ENCODE data around the gene SLC2A3. TPM values are rescaled to one million over a fixed set of nuclear protein-coding genes. Genes with fewer than 3 reads are reported as not detected.
"Not testable (repeated sequence)": the region's sequence is repeated elsewhere in the genome, so short reads cannot be mapped to it uniquely, and the experiment has no call there.

The SLC2A3 gene
- polyA plus RNA-seq, 1 experiment, result 40.1 TPM

DNA sequence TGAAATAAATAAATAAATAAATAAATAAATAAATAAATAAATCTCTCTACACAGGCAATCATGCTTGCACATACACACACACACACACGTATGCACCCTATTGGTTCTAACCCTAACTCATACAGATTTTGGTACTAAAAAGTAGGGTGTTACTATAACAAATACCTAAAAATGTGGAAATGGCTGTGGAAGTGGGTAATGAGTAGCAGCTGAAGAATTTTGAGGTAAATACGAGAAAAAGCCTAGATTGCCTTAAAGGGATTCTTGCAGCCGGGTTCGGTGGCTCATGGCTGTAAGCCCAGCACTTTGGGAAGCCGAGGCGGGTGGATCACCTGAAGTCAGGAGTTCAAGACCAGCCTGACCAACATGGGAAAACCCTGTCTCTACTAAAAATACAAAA lies 15.7 kb upstream of the SLC2A3 start:
- ChIA-PET CTCF (interaction anchor here (1.2 to 2.1 kb wide), 3 partner anchors 12 to 15 kb away, joined by 4 read pairs; no protein-coding TSS in a partner anchor), POLR2A (interaction anchor here (1.2 kb wide), 1 partner anchor 15 kb away, joined by 6 read pairs; the partner anchor contains the start of gene SLC2A3)
- Histone ChIP-seq H3K27me3 (ENCODE audit: control insufficient read depth, insufficient read depth, low read length) (no peaks in the 10 kb centered on the region), H3K36me3 (ENCODE audit: control insufficient read depth, insufficient read depth, low read length) (no peaks in the 10 kb centered on the region), H3K4me3 (ENCODE audit: low read depth, low read length) (no peak overlapping the region)
- TF ChIP-seq, protein P1, sequence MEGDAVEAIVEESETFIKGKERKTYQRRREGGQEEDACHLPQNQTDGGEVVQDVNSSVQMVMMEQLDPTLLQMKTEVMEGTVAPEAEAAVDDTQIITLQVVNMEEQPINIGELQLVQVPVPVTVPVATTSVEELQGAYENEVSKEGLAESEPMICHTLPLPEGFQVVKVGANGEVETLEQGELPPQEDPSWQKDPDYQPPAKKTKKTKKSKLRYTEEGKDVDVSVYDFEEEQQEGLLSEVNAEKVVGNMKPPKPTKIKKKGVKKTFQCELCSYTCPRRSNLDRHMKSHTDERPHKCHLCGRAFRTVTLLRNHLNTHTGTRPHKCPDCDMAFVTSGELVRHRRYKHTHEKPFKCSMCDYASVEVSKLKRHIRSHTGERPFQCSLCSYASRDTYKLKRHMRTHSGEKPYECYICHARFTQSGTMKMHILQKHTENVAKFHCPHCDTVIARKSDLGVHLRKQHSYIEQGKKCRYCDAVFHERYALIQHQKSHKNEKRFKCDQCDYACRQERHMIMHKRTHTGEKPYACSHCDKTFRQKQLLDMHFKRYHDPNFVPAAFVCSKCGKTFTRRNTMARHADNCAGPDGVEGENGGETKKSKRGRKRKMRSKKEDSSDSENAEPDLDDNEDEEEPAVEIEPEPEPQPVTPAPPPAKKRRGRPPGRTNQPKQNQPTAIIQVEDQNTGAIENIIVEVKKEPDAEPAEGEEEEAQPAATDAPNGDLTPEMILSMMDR (IDR thresholded peaks at IDR 0.05; ENCODE audit: insufficient read depth, low read depth, low read length), result no peak
- DNase-seq (ENCODE audit: low read depth), result no peak

DNA sequence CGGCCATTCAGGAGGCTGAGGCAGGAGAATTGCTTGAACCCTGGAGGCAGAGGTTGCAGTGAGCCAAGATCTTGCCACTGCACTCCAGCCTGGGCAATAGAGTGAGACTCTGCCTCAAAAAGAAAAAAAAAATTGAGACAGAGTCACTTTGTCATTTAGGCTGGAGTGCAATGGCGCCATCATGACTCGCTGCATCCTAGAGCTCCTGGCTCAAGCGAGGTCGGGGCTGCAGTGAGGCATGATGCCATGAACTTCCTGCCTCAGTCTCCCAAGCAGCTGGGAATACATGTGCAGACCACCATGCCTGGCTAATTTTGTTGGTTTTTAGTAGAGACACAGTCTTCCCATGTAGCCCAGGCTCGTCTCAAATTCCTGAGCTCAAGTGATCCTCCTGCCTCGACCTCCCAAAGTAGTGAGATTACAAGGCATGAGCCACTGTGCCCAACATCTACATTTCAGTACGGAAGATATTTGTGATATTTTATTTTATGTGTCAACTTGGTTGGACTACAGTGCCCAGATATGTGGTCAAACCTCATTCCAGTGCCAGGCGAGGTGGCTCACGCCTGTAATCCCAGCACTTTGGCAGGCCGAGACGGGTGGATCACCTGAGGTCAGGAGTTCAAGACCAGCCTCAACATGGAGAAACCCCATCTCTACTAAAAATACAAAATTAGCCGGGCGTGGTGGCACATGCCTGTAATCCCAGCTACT lies 14.4 kb upstream of the SLC2A3 start:
- H3K27me3 ChIP-seq (ENCODE audit: control insufficient read depth, insufficient read depth, low read length); H3K4me3 ChIP-seq (ENCODE audit: low read depth, low read length); H3K36me3 ChIP-seq (ENCODE audit: control insufficient read depth, insufficient read depth, low read length); DNase-seq (ENCODE audit: low read depth); POLR2A ChIA-PET: not testable (repeated sequence)
- CTCF ChIA-PET, result interaction anchor here (0.8 to 2.1 kb wide), 3 partner anchors 11 to 113 kb away, joined by 3 to 4 read pairs (median 4); no protein-coding TSS in a partner anchor

- Histone ChIP-seq H3K27me3 (ENCODE audit: control insufficient read depth, insufficient read depth, low read length) (no peaks in the 10 kb centered on the region), H3K36me3 (ENCODE audit: control insufficient read depth, insufficient read depth, low read length) (no peaks in the 10 kb centered on the region), H3K4me3 (ENCODE audit: low read depth, low read length) (no peak overlapping the region)
- ChIA-PET CTCF (interaction anchor here (1.4 kb wide), 1 partner anchor 11 kb away, joined by 10 read pairs; no protein-coding TSS in a partner anchor), POLR2A (no interaction called here)
- TF ChIP-seq, protein P1 (IDR thresholded peaks at IDR 0.05; ENCODE audit: insufficient read depth, low read depth, low read length), result no peak
- DNase-seq (ENCODE audit: low read depth), result no peak
Measured at GRCh38 chr12:7948589-7949260, 12.7 kb upstream of the SLC2A3 start.

DNA sequence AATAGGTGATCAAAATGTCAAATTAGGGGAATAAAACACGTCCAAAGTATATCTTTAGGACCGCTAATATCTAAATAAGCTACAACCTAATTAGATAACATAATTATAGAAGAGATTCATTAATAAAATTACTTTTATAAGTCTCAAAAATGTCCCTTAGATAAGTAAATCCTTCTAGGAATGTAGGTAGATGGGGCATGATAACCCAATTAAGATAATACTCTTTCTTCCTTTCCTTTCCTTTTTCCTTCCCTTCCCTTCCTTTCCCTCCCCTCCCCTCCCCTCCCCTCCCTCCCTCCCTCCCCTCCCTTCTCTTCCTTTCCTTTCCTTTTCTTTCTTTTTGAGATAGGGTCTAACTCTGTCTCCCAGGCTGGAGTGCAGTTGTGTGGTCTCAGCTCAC lies 11.0 kb upstream of the SLC2A3 start:
- Histone ChIP-seq H3K36me3 (ENCODE audit: control insufficient read depth, insufficient read depth, low read length) (no peaks in the 10 kb centered on the region), H3K27me3 (ENCODE audit: control insufficient read depth, insufficient read depth, low read length) (no peaks in the 10 kb centered on the region), H3K4me3 (ENCODE audit: low read depth, low read length) (no peak overlapping the region)
- CTCF ChIA-PET, result interaction anchor here (0.9 kb wide), 1 partner anchor 11 kb away, joined by 3 read pairs; no protein-coding TSS in a partner anchor
- TF ChIP-seq, protein P1 (IDR thresholded peaks at IDR 0.05; ENCODE audit: insufficient read depth, low read depth, low read length), result no peak
- no peak for DNase-seq (ENCODE audit: low read depth)
- POLR2A ChIA-PET, result interaction anchor here (0.8 kb wide), 1 partner anchor 11 kb away, joined by 11 read pairs; no protein-coding TSS in a partner anchor

DNA sequence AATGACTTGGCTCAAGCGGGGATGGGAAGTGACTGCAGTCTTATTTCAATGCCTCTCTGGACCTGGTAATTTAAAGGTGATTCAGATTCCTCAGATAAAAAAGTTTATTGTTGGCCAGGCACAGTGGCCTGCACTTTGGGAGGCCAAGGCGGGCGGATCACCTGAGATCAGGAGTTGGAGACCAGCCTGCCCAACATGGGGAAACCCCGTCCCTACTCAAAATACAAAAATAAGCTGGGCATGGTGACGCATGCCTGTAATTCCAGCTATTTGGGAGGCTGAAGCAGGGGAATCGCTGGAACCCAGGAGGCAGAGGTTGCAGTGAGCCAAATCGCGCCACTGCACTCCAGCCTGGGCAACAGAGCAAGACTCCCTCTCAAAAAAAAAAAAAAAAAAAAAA lies 8.8 kb upstream of the SLC2A3 start:
- CTCF ChIA-PET, result interaction anchor here (1.0 to 1.2 kb wide), 2 partner anchors 15 to 26 kb away, joined by 3 read pairs; no protein-coding TSS in a partner anchor
- POLR2A ChIA-PET; H3K4me3 ChIP-seq (ENCODE audit: low read depth, low read length); H3K27me3 ChIP-seq (ENCODE audit: control insufficient read depth, insufficient read depth, low read length); DNase-seq (ENCODE audit: low read depth); H3K36me3 ChIP-seq (ENCODE audit: control insufficient read depth, insufficient read depth, low read length): not testable (repeated sequence)

DNA sequence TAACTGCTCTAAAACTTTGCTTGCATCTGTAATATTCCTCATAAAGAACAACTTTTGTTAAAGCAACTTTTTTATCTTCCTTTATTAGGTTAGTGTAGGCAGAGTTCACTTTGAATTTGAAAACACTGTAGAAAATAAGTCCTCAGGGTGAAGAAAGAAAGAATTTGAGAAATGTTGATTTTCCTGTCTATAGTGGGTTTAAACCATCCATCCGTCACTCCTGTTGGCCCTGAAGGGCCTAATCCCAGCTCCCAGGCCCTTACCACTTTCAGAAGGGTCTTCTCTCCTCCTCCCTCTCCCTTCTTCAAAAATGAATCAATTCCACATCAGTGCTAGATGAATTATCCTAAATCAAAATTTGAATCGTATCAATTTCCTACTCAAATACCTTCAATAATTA lies 4.9 kb upstream of the SLC2A3 start:
- TF ChIP-seq, protein P1 (IDR thresholded peaks at IDR 0.05; ENCODE audit: insufficient read depth, low read depth, low read length), result no peak
- no peak overlapping the region for H3K4me3 ChIP-seq (ENCODE audit: low read depth, low read length)
- ChIA-PET CTCF (no interaction called here), POLR2A (no interaction called here)
- no peaks in the 10 kb centered on the region for H3K27me3 ChIP-seq (ENCODE audit: control insufficient read depth, insufficient read depth, low read length)
- no peak for DNase-seq (ENCODE audit: low read depth)
- H3K36me3 ChIP-seq (ENCODE audit: control insufficient read depth, insufficient read depth, low read length), result no peaks in the 10 kb centered on the region

Measured in BJ (cell line).